ENCODE results near the gene ITIH3.

DNA sequence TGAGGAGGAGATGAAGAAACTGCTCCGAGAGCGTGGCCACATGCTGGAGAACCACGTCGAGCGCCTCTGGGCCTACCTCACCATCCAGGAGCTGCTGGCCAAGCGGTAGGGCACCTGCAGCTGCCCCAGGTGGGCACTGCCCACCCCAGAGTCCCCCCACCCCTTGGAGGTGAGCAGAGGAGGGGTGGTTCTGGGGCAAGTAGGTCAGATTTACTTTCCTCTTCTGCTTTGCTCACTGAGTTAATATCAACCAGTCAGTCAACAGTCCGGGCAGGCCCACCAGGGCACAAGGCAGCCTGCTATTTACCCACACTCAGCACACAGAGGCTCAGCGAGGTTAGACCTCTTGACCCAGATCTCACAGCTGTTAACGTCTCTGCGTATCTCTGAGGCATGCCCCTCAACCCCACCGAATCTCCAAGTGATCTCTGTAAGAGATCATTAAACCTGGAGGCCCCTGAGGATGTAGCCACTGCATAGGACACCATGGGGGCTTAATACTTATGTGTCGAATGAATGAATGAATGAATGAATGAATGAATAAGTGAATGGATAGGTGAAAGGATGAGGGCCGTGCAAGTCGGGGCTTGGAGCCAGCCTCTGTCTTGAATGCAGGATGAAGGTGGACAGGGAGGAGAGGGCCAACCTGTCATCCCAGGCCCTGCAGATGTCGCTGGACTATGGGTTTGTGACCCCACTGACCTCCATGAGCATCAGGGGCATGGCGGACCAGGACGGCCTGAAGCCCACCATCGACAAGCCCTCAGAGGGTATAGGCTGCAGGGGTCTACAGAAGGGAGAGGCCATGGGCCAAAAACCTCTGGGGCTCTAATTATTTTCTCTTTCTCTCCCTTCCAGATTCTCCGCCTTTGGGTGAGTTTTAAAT lies 8.0 kb upstream of the ITIH3 start:
- no peak for TF ChIP-seq POLR2A (IDR thresholded peaks at IDR 0.05; ENCODE audit: extremely low read depth, insufficient read length)
- TF ChIP-seq, protein P1, sequence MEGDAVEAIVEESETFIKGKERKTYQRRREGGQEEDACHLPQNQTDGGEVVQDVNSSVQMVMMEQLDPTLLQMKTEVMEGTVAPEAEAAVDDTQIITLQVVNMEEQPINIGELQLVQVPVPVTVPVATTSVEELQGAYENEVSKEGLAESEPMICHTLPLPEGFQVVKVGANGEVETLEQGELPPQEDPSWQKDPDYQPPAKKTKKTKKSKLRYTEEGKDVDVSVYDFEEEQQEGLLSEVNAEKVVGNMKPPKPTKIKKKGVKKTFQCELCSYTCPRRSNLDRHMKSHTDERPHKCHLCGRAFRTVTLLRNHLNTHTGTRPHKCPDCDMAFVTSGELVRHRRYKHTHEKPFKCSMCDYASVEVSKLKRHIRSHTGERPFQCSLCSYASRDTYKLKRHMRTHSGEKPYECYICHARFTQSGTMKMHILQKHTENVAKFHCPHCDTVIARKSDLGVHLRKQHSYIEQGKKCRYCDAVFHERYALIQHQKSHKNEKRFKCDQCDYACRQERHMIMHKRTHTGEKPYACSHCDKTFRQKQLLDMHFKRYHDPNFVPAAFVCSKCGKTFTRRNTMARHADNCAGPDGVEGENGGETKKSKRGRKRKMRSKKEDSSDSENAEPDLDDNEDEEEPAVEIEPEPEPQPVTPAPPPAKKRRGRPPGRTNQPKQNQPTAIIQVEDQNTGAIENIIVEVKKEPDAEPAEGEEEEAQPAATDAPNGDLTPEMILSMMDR (IDR thresholded peaks at IDR 0.05; ENCODE audit: low read depth, low read length), result no peak
- TF ChIP-seq MYC (IDR thresholded peaks at IDR 0.05; ENCODE audit: low read depth, low read length), result no peak
- TF ChIP-seq, protein P2, sequence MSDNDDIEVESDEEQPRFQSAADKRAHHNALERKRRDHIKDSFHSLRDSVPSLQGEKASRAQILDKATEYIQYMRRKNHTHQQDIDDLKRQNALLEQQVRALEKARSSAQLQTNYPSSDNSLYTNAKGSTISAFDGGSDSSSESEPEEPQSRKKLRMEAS (IDR thresholded peaks at IDR 0.05; ENCODE audit: low read depth, low read length), result no peak

All from NB4 (cell line).